HG02970 (cell line): ENCODE measurements around the gene GMPS.
"Not testable (repeated sequence)": the region's sequence is repeated elsewhere in the genome, so short reads cannot be mapped to it uniquely, and the experiment has no call there.

ENCODE experiments used
- ATAC-seq: cut with Tn5 transposase; IDR thresholded peaks from one replicate; pipeline ENCODE4 v1.9.1; 2021; ENCODE audit warnings: mild to moderate bottlenecking, moderate library complexity, moderate number of reproducible peaks; ENCODE audit not compliant: unreplicated experiment, low FRiP score

The GMPS gene

DNA sequence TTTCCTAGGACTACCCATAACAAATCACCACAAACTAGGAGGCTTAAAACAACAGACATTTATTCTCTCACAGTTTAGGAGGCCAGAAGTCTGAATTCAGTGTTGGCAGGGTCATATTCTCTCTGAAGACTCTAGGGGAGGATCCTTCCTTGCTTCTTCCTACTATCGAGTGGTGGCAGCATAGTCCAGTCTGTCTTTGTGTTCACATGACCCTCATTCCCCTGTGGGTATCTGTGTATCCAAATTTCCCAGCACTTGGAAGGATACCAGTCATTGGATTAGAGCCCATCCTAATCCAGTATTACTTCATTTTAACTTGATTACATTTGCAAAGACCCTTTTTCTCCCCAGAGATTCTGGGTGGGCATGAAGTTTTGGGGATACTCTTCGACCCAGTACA, 63.8 kb downstream of the GMPS start:
- ATAC-seq = no peak

- no peak for ATAC-seq
Observed at GRCh38 chr3:155938409-155938808, 68.0 kb downstream of the GMPS start.

DNA sequence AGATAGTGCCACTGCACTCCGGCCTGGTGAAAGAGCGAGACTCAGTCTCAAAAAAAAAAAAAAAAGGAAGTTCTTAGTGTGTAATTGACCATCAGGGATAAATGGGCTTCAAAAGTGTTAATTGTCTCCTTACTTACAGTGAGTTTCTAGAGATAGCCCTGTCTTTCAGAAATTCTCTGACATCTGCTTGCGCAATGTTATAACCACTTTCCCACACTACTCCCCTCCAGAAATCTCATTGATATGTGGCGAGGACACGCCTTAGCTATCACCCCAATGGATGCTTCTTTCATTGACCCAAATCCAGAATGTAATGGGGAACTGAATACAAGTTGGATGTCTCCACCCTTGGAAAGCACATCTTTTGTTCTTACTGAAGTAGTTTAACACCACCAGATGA, 70.9 kb downstream of the GMPS start:
- ATAC-seq = no peak

DNA sequence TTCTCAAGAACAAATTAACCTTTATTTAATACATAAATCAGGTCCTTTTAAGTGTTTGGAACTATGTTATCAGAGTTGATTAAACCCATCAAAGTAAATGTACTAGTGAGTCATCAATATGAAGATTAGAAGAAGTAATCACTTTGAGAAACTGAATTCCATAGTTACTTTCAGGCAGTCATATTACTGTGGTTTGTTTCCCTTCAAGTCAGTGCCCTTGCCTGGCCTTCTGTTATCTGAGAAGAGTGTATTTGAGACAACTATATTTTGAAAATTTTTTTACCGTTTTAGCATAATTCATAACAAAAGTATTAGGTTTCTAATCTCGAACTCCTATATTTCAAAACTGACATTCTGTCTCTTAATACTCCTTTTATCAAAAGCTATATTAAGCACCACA, 73.6 kb downstream of the GMPS start:
- ATAC-seq = no peak

GRCh38 chr3:155946178-155946577, 75.7 kb downstream of the GMPS start:
- ATAC-seq = no peak

- ATAC-seq = no peak
Observed at GRCh38 chr3:155948476-155948875, 78.0 kb downstream of the GMPS start.

DNA sequence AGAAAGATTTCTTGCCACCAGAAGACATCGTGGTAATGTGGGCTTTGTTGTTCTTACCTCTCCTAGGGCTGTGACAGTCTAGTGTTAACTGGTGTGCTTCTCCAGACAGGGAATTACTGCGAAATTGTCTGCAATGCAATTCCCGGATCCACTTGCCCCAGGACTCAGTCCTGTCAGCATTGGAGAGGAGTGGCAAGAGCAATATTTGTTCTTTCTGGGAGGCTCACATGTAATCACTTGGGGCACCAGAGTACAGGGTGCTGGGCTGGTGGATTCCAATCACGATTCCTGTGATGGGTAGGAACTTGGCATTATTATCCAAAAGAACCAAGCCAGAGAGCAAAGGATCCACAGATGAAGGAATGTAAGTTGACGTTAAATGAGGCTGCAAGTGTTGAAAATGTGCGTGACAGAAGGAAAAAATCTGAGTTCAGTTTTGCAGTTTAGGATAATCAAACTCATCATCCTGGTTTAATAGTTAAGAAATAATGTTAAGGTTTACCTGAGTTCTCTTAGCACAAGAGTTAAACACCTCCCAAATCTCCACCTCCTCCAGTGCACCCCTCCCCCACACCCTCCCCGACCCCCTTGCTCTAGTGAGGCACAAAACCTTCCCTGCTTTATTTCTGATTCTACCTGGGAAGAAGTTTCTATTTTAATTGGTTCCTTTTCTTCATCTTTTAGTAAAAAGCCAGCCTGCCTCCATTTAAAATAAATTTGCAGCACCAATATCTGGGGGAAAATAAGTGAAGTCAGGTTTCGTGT, 79.2 kb downstream of the GMPS start:
- no peak for ATAC-seq

DNA sequence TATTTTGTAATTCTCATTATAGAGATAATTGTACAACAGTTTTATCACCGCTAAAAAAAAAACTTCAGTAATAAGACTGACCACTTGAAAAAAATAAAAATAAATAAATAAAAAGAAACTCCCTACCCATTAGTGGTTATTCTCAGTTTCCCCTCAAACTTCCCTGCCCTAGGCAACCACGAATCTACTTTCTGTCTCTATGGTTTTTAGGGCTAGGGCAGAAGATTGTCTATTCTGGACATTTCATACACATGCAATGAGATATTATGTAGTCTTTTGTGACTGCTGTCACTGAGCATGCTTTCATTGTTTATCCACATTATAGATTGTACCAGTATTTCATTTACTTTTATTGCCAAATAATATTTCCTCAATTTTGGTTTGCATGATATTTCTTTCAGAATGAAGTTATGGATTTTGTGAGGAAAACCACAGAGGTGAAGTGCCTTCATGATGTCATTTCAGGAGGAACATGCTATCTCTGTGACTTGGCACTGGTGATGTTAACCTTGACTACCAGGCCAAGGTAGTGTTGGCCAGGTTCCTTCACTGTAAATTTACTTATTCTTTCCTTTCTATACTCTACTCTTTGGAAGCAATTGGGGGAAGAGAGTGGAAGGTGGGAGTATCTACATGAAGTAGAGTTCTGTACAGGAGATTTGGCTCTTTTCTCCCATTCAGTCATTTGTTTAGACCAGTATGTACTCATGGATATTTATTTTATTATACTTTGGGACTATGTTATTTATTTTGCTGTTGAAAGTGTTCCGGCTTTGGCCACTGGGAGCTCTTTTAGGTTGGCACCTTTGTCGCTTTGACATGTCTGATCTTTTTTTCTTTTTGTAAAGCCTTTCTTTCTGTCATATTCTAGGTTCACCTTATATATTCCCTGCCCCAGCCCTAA, 86.3 kb downstream of the GMPS start:
- no peak for ATAC-seq

DNA sequence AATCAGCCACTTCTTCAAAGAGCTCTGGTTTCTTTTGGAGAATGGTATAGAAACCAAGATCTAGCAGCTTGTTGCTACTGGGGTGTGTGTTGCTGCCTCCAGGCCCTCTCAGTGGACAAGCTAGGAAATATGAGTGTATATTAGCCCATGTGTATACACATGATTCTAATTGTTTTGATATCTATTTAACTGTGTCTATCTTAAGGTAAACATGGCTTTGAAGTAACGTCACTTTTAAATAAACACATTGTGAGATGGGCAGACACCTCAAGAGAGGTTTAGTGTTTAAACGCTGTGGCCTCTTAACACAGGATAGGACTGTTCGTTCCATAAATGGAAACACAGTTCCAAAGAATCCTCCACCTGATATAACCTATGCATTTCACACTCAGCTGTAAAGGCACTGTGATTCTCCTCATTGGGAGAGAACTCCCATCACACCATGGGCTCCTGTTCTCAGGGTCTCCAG, 87.0 kb downstream of the GMPS start:
- ATAC-seq = no peak

- no peak for ATAC-seq
Observed at GRCh38 chr3:155958676-155959075, 88.2 kb downstream of the GMPS start.

DNA sequence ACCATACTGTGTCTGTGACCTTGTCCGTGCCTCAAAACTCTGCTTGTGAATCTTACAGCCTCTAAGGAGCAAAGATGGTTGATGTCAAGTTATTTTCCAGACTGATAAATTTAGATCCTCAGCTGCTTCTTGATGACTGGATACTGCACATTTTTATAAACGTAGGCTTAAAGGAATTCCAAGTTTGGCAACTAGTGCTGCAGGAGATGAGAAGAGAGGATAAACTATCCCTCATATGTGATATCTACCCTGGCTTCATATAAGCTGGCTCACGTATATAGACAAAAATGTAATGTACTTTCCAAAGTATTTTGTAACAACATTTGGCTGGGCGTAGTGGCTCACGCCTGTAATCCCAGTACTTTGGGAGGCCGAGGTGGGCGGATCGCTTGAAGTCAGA, 89.6 kb downstream of the GMPS start:
- ATAC-seq = no peak

- ATAC-seq = not testable (repeated sequence)
Observed at GRCh38 chr3:155961044-155961443, 90.6 kb downstream of the GMPS start.

GRCh38 chr3:155963570-155963969, 93.1 kb downstream of the GMPS start:
- no peak for ATAC-seq

DNA sequence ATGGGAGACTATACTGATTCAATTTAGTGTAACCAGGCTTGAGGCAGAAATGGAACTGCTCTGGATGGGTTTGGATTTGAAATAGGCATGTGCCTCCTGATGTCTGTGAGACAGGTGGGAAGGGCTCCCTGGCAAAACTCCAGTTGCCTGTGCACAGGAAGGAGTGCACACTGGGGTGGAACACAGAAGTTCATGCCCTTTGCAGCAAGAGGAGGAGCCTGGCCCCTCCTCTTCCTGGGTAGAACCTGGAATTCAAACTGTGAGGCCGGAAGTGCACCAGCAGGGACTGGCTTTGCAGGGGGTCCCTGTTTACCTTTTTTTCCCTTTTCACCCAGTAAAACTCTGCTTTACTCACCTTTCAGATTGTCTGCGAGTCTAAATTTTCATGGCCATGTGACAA, 99.9 kb downstream of the GMPS start:
- no peak for ATAC-seq

DNA sequence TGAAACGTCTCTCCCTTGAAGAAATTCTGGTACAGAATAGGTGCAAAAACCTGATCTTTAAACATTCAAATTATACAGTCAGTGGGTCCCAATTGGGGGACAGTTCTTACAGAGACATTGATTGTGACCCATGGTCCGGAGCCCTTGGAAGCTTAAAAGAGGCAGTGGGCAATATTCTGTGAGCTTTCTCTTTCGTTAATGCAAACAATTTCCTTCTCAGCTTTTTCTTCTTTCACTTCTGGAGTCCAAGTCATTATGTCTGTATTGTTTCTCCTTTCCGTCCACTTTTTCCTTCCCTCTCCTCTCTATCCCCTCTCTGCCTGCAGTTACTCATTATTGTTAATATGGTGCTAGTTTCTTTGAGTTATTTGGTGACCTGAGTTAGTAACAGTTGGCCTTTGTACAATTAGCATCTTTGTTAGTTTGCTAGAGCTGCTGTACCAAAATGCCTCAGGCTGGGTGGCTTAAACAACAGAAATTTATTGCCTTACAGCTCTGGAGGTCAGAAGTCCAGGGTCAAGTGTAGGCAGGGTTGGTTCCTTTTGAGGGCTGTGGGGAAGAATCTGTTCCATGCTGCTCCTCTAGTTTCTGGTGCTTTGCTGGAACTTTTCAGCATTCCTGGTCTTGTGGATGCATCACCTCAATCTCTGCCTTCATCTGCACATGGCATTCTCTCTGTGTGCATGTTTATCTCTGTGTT, 102.6 kb downstream of the GMPS start:
- no peak for ATAC-seq

GRCh38 chr3:155978324-155978723, 107.9 kb downstream of the GMPS start:
- no peak for ATAC-seq

- no peak for ATAC-seq
Observed at GRCh38 chr3:155979746-155980145, 109.3 kb downstream of the GMPS start.

- no peak for ATAC-seq
Observed at GRCh38 chr3:155981669-155982068, 111.2 kb downstream of the GMPS start.

- ATAC-seq = no peak
Observed at GRCh38 chr3:155983834-155984474, 113.5 kb downstream of the GMPS start.

- no peak for ATAC-seq
Observed at GRCh38 chr3:155984791-155985417, 114.5 kb downstream of the GMPS start.
